Measurements from ENCODE around the gene NEUROG1. TPM values are rescaled to one million over a fixed set of nuclear protein-coding genes. Genes with fewer than 3 reads are reported as not detected.

Gene NEUROG1
- total RNA-seq, 1 donor from 2014 or later = not detected

Other genes with a start within 250 kb of the NEUROG1 start
- 103 TPM for gene MACROH2A1, start 136.7 kb downstream of the NEUROG1 start, total RNA-seq
- not detected for gene DCANP1, start 88.6 kb downstream of the NEUROG1 start, total RNA-seq
- gene TIFAB, start 83.6 kb downstream of the NEUROG1 start, total RNA-seq = not detected
- 0.49 TPM for gene CXCL14, start 43.0 kb upstream of the NEUROG1 start, total RNA-seq

All from left ventricle myocardium inferior (tissue), 1 donor.